Tibial nerve (tissue), 4 donors: ENCODE data around the gene SYNPO. TPM values are rescaled to one million over a fixed set of nuclear protein-coding genes. Genes with fewer than 3 reads are reported as not detected.

ENCODE experiments used
- DNase-seq, 2 donors: peaks; one replicate each; pipeline ENCODE4 v3.0.0-alpha.2; 2019; ENCODE audit warnings: low spot score in 2 of 2
- H3K27ac ChIP-seq, 4 donors: fragments of 200-600 bp; sonication (generic) in 3 of 4; one replicate each; pipeline ENCODE4 v1.5.1; 2017 to 2019; ENCODE audit warnings: mild to moderate bottlenecking in 1 of 4
- H3K27me3 ChIP-seq, 2 donors: fragments of 200-600 bp; sonication (generic) in 1 of 2; one replicate each; pipeline versions ENCODE4 v1.5.1 to v1.6.0; 2017 to 2019
- H3K36me3 ChIP-seq, 3 donors: fragments of 200-600 bp; sonication (generic); one replicate each; pipeline ENCODE4 v1.5.1; 2018 to 2019
- H3K4me1 ChIP-seq, 4 donors: fragments of 200-600 bp; sonication (generic) in 3 of 4; one replicate each; pipeline ENCODE4 v1.5.1; 2017 to 2019
- H3K4me3 ChIP-seq, 4 donors: fragments of 200-600 bp; sonication (generic) in 3 of 4; one replicate each; pipeline ENCODE4 v1.5.1; 2017 to 2019; ENCODE audit warnings: mild to moderate bottlenecking in 1 of 4, moderate library complexity in 1 of 4
- H3K9me3 ChIP-seq, 4 donors: fragments of 200-600 bp; sonication (generic) in 3 of 4; one replicate each; pipeline ENCODE4 v1.5.1; 2017 to 2019
- CTCF ChIP-seq, 5 experiments: fragments of 200-600 bp in 3 of 5; fragments of 450-650 bp in 2 of 5; sonication (generic) in 3 of 5; IDR thresholded peaks; one replicate each; pipeline ENCODE4 v1.5.1; 2016 to 2019; ENCODE audit warnings: antibody characterized with exemption in 5 of 5, mild to moderate bottlenecking in 3 of 5, moderate library complexity in 2 of 5
- EP300 ChIP-seq, 2 donors: sonication (generic); formaldehyde crosslinking; IDR thresholded peaks; one replicate each; pipeline ENCODE4 v1.6.1; 2017; ENCODE audit warnings: antibody characterized with exemption in 2 of 2, mild to moderate bottlenecking in 1 of 2
- POLR2A ChIP-seq, 2 donors: fragments of 450-650 bp; IDR thresholded peaks; one replicate each; pipeline ENCODE4 v1.6.1; 2017; ENCODE audit warnings: antibody characterized with exemption in 2 of 2, mild to moderate bottlenecking in 2 of 2, moderate library complexity in 2 of 2
- WGBS, 2 donors: methylation state at CpG; one replicate each; pipeline ENCODE4 v1.1.5; 2018; 5-methylcytosine and 5-hydroxymethylcytosine counted together
- total RNA-seq, 4 donors: library from RNA; depleted of rRNA; stranded (reverse); fragments of >200 nt; gene quantifications; one replicate each; pipeline ENCODE4 v1.1.0, GENCODE V29; 2016

The SYNPO gene
- total RNA-seq, 4 donors from 2014 or later, result 58.4 to 71.5 (median 63.5) TPM

GRCh38 chr5:150690760-150691159 lies 50.3 kb downstream of the SYNPO start:
- TF ChIP-seq CTCF (IDR thresholded peaks at IDR 0.05), result no peak
- no peak for DNase-seq
- peaks cover 5 to 98% (median 39%) of the 10 kb centered on the region in 3 donors for H3K36me3 ChIP-seq
- H3K9me3 ChIP-seq, result no peaks in the 10 kb centered on the region
- no peaks in the 10 kb centered on the region for H3K4me1 ChIP-seq
- H3K4me3 ChIP-seq, result no peak overlapping the region
- 72 to 78% methylated on average over 6 of the region's 6 CpGs for WGBS, 2 donors
- no peaks in the 10 kb centered on the region for H3K27me3 ChIP-seq
- H3K27ac ChIP-seq, result no peak overlapping the region

GRCh38 chr5:150692276-150692675 lies 51.8 kb downstream of the SYNPO start:
- DNase-seq, result no peak
- no peak for TF ChIP-seq CTCF (IDR thresholded peaks at IDR 0.05)
- no peak for TF ChIP-seq EP300 (IDR thresholded peaks at IDR 0.05)
- no peak for TF ChIP-seq POLR2A (IDR thresholded peaks at IDR 0.05)
- H3K27ac ChIP-seq, result no peak overlapping the region
- H3K4me1 ChIP-seq, result no peaks in the 10 kb centered on the region
- no peak overlapping the region for H3K4me3 ChIP-seq
- H3K36me3 ChIP-seq, result peaks cover 6 to 100% (median 54%) of the 10 kb centered on the region in 3 donors
- H3K9me3 ChIP-seq, result no peaks in the 10 kb centered on the region
- no peaks in the 10 kb centered on the region for H3K27me3 ChIP-seq
- WGBS, 2 donors, result 89 to 92% methylated on average over 3 of the region's 3 CpGs

- Histone ChIP-seq H3K4me3 (no peak overlapping the region), H3K9me3 (no peaks in the 10 kb centered on the region), H3K27me3 (no peaks in the 10 kb centered on the region), H3K4me1 (peaks cover 0 to 17% (median 4%) of the 10 kb centered on the region in 4 donors), H3K27ac (no peak overlapping the region), H3K36me3 (peaks cover 11 to 95% (median 72%) of the 10 kb centered on the region in 3 donors)
- 73 to 74% methylated on average over 3 of the region's 3 CpGs for WGBS, 2 donors
- TF ChIP-seq EP300 (IDR thresholded peaks at IDR 0.05) (no peak), POLR2A (IDR thresholded peaks at IDR 0.05) (no peak), CTCF (IDR thresholded peaks at IDR 0.05) (no peak)
- no peak for DNase-seq
Measured at GRCh38 chr5:150694612-150695011, 54.2 kb downstream of the SYNPO start.

GRCh38 chr5:150700246-150700593 lies 59.8 kb downstream of the SYNPO start:
- peaks cover 6 to 39% (median 36%) of the 10 kb centered on the region in 3 donors for H3K36me3 ChIP-seq
- H3K9me3 ChIP-seq, result no peaks in the 10 kb centered on the region
- peak overlapping the region; percentile 72 to 99 (median 92) for H3K4me3 ChIP-seq
- DNase-seq, result no peak
- H3K27ac ChIP-seq, result peak overlapping the region; percentile 88 to 100 (median 98)
- TF ChIP-seq EP300 (IDR thresholded peaks at IDR 0.05) (no peak), POLR2A (IDR thresholded peaks at IDR 0.05) (no peak), CTCF (IDR thresholded peaks at IDR 0.05) (no peak)
- peaks cover 0 to 28% (median 8%) of the 10 kb centered on the region in 4 donors for H3K4me1 ChIP-seq
- WGBS, 2 donors, result 3 to 4% methylated on average over 15 of the region's 15 CpGs
- no peaks in the 10 kb centered on the region for H3K27me3 ChIP-seq

GRCh38 chr5:150700594-150701377 lies 60.3 kb downstream of the SYNPO start, which contains the start of gene RBM22:
TSS of gene RBM22 (minus strand) at chr5:150701062. CDS start at chr5:150700985, 77 bp downstream.
- 0% methylated on average over 49 to 59 of the region's 59 CpGs for WGBS, 2 donors
- Histone ChIP-seq H3K9me3 (no peaks in the 10 kb centered on the region), H3K27me3 (no peaks in the 10 kb centered on the region), H3K4me1 (peaks cover 0 to 28% (median 8%) of the 10 kb centered on the region in 4 donors), H3K4me3 (peak within 1 kb of the TSS; percentile 72 to 99 (median 92)), H3K36me3 (peaks cover 6 to 34% (median 33%) of the 10 kb centered on the region in 3 donors), H3K27ac (peak within 1 kb of the TSS; percentile 88 to 100 (median 98))
- DNase-seq, result peak; percentile 89 to 93
- peak; percentile 92 to 98 for TF ChIP-seq EP300 (IDR thresholded peaks at IDR 0.05)
- TF ChIP-seq POLR2A (IDR thresholded peaks at IDR 0.05), result peak; percentile 63 to 83
- peak; percentile 55 to 89 (median 70) for TF ChIP-seq CTCF (IDR thresholded peaks at IDR 0.05)
